HG02759 (cell line): ENCODE data around the gene DHX38.
"Not testable (repeated sequence)": the region's sequence is repeated elsewhere in the genome, so short reads cannot be mapped to it uniquely, and the experiment has no call there.

Source experiments
- ATAC-seq: cut with Tn5 transposase; IDR thresholded peaks from one replicate; pipeline ENCODE4 v1.9.1; 2021; ENCODE audit warnings: mild to moderate bottlenecking, moderate library complexity; ENCODE audit not compliant: unreplicated experiment

DHX38 gene

GRCh38 chr16:72093448-72094265 is at the start of gene DHX38, which contains the start of gene TXNL4B:
DHX38 (plus strand) TSS chr16:72093847; CDS start chr16:72096158, 2,311 bp downstream.
TXNL4B (minus strand) TSS chr16:72093620; CDS start chr16:72090749, 2,871 bp downstream.
- peak; percentile 97 for ATAC-seq

GRCh38 chr16:72044296-72044695 is 49.4 kb upstream of the DHX38 start:
- ATAC-seq, result no peak

- no peak for ATAC-seq
Observed at GRCh38 chr16:72044825-72045359, 48.8 kb upstream of the DHX38 start.

GRCh38 chr16:72049110-72049509 is 44.5 kb upstream of the DHX38 start:
- no peak for ATAC-seq

GRCh38 chr16:72050769-72051464 is 42.7 kb upstream of the DHX38 start:
- ATAC-seq, result no peak

GRCh38 chr16:72051818-72052217 is 41.8 kb upstream of the DHX38 start:
- no peak for ATAC-seq

- not testable (repeated sequence) for ATAC-seq
Observed at GRCh38 chr16:72054254-72054847, 39.3 kb upstream of the DHX38 start, which contains the start of gene HP. HP (plus strand) TSS chr16:72054505; CDS start chr16:72054653, 148 bp downstream.

- ATAC-seq, result no peak
Observed at GRCh38 chr16:72055911-72056310, 37.7 kb upstream of the DHX38 start.

GRCh38 chr16:72057313-72057712 is 36.3 kb upstream of the DHX38 start:
- not testable (repeated sequence) for ATAC-seq

GRCh38 chr16:72059060-72059459 is 34.6 kb upstream of the DHX38 start:
- ATAC-seq, result not testable (repeated sequence)

GRCh38 chr16:72060405-72060804 is 33.2 kb upstream of the DHX38 start:
- no peak for ATAC-seq

- no peak for ATAC-seq
Observed at GRCh38 chr16:72061564-72061963, 32.1 kb upstream of the DHX38 start.

- no peak for ATAC-seq
Observed at GRCh38 chr16:72064361-72064894, 29.2 kb upstream of the DHX38 start.

GRCh38 chr16:72066747-72067146 is 26.9 kb upstream of the DHX38 start:
- ATAC-seq, result peak; percentile 57

GRCh38 chr16:72068930-72069329 is 24.7 kb upstream of the DHX38 start:
- no peak for ATAC-seq

GRCh38 chr16:72072514-72073342 is 20.9 kb upstream of the DHX38 start:
- no peak for ATAC-seq

- no peak for ATAC-seq
Observed at GRCh38 chr16:72073560-72074230, 20.0 kb upstream of the DHX38 start.

- ATAC-seq, result not testable (repeated sequence)
Observed at GRCh38 chr16:72075067-72075466, 18.6 kb upstream of the DHX38 start.

- ATAC-seq, result not testable (repeated sequence)
Observed at GRCh38 chr16:72076991-72077706, 16.5 kb upstream of the DHX38 start.
